Prostate gland (tissue), 2 donors: ENCODE data around the gene SLC4A11.

Source experiments
- POLR2A ChIP-seq: fragments of 450-650 bp; IDR thresholded peaks from one replicate; pipeline ENCODE4 v1.6.1; 2016; ENCODE audit warnings: antibody characterized with exemption, mild to moderate bottlenecking
- POLR2AphosphoS5 ChIP-seq: sonication (generic); formaldehyde crosslinking; IDR thresholded peaks from one replicate; pipeline ENCODE4 v1.6.1; 2017; ENCODE audit warnings: antibody characterized with exemption
- TF ChIP-seq, protein P1 (sequence below), 4 experiments: fragments of 200-600 bp in 2 of 4; fragments of 450-650 bp in 2 of 4; sonication (generic) in 2 of 4; IDR thresholded peaks; 1 replicate in 3 of 4; 2 replicates in 1 of 4; pipeline ENCODE4 v1.5.1; 2016 to 2019; ENCODE audit warnings: antibody characterized with exemption in 4 of 4, mild to moderate bottlenecking in 2 of 4, moderate library complexity in 2 of 4

DNA sequence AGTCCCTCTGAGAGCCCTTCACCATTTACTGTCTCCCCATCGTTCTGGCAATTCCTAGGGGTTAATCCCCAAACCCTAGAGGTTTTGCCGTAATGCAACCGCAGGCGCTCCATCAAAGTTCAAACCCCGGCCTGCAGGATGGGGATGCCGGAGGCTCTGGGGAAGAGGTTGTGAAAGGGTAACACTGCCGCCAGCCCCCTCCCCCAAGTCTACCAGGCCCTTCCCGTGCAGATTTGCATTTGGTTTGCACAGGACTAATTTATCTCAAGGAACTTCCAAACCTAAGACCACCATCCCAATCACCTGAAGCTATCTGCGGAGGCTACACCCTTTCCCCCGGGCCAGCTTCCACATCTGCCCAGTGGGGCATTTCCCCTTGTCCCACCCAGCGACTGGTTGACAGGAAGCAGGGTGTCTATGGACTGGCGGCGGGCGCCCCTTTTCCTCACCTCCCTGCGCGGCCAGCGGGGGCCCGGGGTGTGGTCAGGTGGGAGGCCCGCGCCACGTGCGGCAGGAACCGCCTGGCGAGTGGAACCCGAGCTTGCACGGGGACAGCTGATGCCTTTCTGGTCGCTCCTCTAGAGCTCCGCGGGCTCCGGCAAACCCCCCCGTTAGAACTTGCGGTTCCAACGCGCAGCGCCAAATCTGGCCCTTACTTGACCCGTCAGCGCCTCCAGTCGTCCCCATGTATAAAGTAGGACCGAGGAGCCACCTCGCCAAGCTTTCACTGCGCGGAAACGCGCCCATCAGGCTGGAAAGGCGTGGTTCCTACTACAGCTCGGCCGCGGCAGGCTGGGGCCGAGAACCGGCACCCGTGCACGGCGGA, 9.4 kb upstream of the SLC4A11 start:
- TF ChIP-seq POLR2AphosphoS5 (no peak), POLR2A (no peak)
- TF ChIP-seq, protein P1, sequence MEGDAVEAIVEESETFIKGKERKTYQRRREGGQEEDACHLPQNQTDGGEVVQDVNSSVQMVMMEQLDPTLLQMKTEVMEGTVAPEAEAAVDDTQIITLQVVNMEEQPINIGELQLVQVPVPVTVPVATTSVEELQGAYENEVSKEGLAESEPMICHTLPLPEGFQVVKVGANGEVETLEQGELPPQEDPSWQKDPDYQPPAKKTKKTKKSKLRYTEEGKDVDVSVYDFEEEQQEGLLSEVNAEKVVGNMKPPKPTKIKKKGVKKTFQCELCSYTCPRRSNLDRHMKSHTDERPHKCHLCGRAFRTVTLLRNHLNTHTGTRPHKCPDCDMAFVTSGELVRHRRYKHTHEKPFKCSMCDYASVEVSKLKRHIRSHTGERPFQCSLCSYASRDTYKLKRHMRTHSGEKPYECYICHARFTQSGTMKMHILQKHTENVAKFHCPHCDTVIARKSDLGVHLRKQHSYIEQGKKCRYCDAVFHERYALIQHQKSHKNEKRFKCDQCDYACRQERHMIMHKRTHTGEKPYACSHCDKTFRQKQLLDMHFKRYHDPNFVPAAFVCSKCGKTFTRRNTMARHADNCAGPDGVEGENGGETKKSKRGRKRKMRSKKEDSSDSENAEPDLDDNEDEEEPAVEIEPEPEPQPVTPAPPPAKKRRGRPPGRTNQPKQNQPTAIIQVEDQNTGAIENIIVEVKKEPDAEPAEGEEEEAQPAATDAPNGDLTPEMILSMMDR (IDR thresholded peaks at IDR 0.05): no peak
